Activated naive CD4-positive, alpha-beta T cell treated with anti-CD3 and anti-CD28 coated beads, Interleukin-2, amount 10 ng/mL, durations not matched to agents 7 days and 5 days (primary cell): ENCODE data around the gene SLC24A4.
"Not testable (repeated sequence)": the region's sequence is repeated elsewhere in the genome, so short reads cannot be mapped to it uniquely, and the experiment has no call there.

Experiments used
- CTCF ChIA-PET: fragments of 350-600 bp; sonication (Branson Sonifier 250); formaldehyde crosslinking; loops from one replicate; lab custom pipeline; 2021; ENCODE audit warnings: antibody characterized with exemption; lab: Charles Lee
- DNase-seq: peaks from one replicate; pipeline ENCODE4 v3.0.0-alpha.2; 2020
- H3K27ac Mint-ChIP-seq: one replicate; pipeline ENCODE4 v1.8.0; 2021; ENCODE audit warnings: mild to moderate bottlenecking, moderate library complexity, mixed read lengths
- H3K27me3 Mint-ChIP-seq: one replicate; pipeline ENCODE4 v1.8.0; 2021; ENCODE audit warnings: mild to moderate bottlenecking, mixed read lengths
- H3K36me3 Mint-ChIP-seq: one replicate; pipeline ENCODE4 v1.8.0; 2021; ENCODE audit warnings: mixed read lengths
- H3K4me1 Mint-ChIP-seq: one replicate; pipeline ENCODE4 v1.8.0; 2021; ENCODE audit warnings: mixed read lengths
- H3K4me3 Mint-ChIP-seq: one replicate; pipeline ENCODE4 v1.8.0; 2021; ENCODE audit warnings: mild to moderate bottlenecking, moderate library complexity, mixed read lengths
- H3K9me3 Mint-ChIP-seq: one replicate; pipeline ENCODE4 v1.8.0; 2021; ENCODE audit warnings: mixed read lengths

Gene SLC24A4

DNA sequence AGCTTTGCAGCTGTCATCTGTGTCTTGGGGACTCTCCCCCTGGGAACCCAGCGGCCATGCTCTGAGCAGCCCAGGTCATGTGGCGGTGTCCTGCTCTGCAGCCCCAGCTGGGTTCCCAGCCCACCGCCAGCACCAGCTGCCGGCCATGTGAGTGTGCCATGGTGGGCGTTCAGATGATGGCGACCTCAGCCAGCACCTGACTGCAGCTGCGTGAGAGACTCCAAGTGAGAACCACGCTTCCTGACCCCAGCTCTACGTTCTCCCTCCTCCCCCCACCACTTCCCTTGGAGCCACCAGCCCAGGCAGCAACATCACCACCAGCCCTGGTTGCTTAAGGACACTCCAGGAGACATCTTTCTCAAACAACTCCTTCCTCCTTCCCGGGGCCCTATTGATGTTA, 68.8 kb downstream of the SLC24A4 start:
- CTCF ChIA-PET, result no interaction called here
- no peak overlapping the region for H3K4me3 Mint-ChIP-seq
- H3K4me1 Mint-ChIP-seq, result no peaks in the 10 kb centered on the region
- H3K27me3 Mint-ChIP-seq, result peaks cover 19% of the 10 kb centered on the region
- H3K27ac Mint-ChIP-seq, result no peak overlapping the region
- no peaks in the 10 kb centered on the region for H3K36me3 Mint-ChIP-seq
- DNase-seq, result no peak
- H3K9me3 Mint-ChIP-seq, result no peaks in the 10 kb centered on the region

- DNase-seq, result no peak
- Mint-ChIP-seq H3K27ac (no peak overlapping the region), H3K27me3 (peaks cover 21% of the 10 kb centered on the region), H3K4me1 (no peaks in the 10 kb centered on the region), H3K4me3 (no peak overlapping the region), H3K9me3 (no peaks in the 10 kb centered on the region), H3K36me3 (no peaks in the 10 kb centered on the region)
- CTCF ChIA-PET, result no interaction called here
Observed at GRCh38 chr14:92392711-92393110, 69.7 kb downstream of the SLC24A4 start.

GRCh38 chr14:92397150-92397952, 74.4 kb downstream of the SLC24A4 start:
- peaks cover 30% of the 10 kb centered on the region for H3K27me3 Mint-ChIP-seq
- no peaks in the 10 kb centered on the region for H3K36me3 Mint-ChIP-seq
- DNase-seq, result no peak
- H3K4me1 Mint-ChIP-seq, result no peaks in the 10 kb centered on the region
- no peak overlapping the region for H3K4me3 Mint-ChIP-seq
- H3K27ac Mint-ChIP-seq, result no peak overlapping the region
- H3K9me3 Mint-ChIP-seq, result no peaks in the 10 kb centered on the region
- CTCF ChIA-PET, result no interaction called here

GRCh38 chr14:92397953-92398564, 75.1 kb downstream of the SLC24A4 start:
- Mint-ChIP-seq H3K4me1 (no peaks in the 10 kb centered on the region), H3K9me3 (no peaks in the 10 kb centered on the region), H3K4me3 (no peak overlapping the region), H3K36me3 (no peaks in the 10 kb centered on the region), H3K27me3 (peaks cover 34% of the 10 kb centered on the region), H3K27ac (no peak overlapping the region)
- no peak for DNase-seq
- CTCF ChIA-PET, result no interaction called here

- Mint-ChIP-seq H3K27ac (no peak overlapping the region), H3K27me3 (peaks cover 36% of the 10 kb centered on the region), H3K4me3 (no peak overlapping the region), H3K36me3 (no peaks in the 10 kb centered on the region), H3K9me3 (no peaks in the 10 kb centered on the region), H3K4me1 (no peaks in the 10 kb centered on the region)
- CTCF ChIA-PET, result no interaction called here
- DNase-seq, result no peak
Observed at GRCh38 chr14:92398888-92399636, 76.1 kb downstream of the SLC24A4 start.

- no peak for DNase-seq
- H3K27ac Mint-ChIP-seq, result no peak overlapping the region
- no peaks in the 10 kb centered on the region for H3K9me3 Mint-ChIP-seq
- H3K4me1 Mint-ChIP-seq, result no peaks in the 10 kb centered on the region
- peaks cover 36% of the 10 kb centered on the region for H3K27me3 Mint-ChIP-seq
- no peak overlapping the region for H3K4me3 Mint-ChIP-seq
- CTCF ChIA-PET, result no interaction called here
- no peaks in the 10 kb centered on the region for H3K36me3 Mint-ChIP-seq
Observed at GRCh38 chr14:92400579-92401444, 77.8 kb downstream of the SLC24A4 start.

DNA sequence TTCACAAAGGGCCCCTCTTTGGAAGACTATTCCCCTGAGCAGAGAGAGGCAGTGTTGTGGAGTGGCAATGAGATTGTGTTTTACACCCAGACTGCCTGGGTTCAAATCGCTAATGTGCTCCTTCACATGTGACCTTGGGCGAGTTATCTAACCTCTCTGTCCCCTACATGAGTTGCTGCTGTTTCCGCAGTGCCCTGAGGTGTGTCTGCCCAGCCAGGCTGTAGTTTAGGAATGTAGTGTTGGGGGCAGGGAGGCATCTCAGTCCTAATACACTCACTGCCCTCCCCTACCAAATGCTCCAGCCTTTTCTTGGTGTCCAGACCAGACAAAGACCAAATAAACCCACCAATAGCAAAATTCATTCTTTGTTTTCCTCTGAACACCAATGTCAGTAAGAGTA, 78.6 kb downstream of the SLC24A4 start:
- CTCF ChIA-PET, result no interaction called here
- no peak overlapping the region for H3K27ac Mint-ChIP-seq
- H3K27me3 Mint-ChIP-seq, result peaks cover 36% of the 10 kb centered on the region
- H3K4me3 Mint-ChIP-seq, result no peak overlapping the region
- peaks cover 1% of the 10 kb centered on the region for H3K9me3 Mint-ChIP-seq
- no peaks in the 10 kb centered on the region for H3K36me3 Mint-ChIP-seq
- no peaks in the 10 kb centered on the region for H3K4me1 Mint-ChIP-seq
- DNase-seq, result no peak

DNA sequence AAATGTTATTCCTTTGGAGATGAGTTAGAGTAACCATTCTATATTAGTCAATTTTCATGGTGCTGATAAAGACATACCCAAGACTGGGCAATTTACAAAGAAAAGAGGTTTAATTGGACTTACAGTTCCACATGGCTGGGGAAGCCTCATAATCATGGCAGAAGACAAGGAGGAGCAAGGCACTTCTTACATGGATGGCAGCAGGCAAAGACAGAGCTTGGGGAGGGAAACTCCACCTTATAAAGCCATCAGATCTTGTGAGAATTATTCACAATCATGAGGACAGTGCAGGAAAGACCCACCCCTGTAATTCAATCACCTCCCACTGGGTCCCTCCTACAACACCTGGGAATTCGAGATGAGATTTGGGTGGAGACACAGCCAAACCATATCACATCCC, 79.5 kb downstream of the SLC24A4 start:
- H3K4me1 Mint-ChIP-seq, DNase-seq, H3K27ac Mint-ChIP-seq, CTCF ChIA-PET, H3K36me3 Mint-ChIP-seq, H3K4me3 Mint-ChIP-seq, H3K9me3 Mint-ChIP-seq: not testable (repeated sequence)
- peaks cover 39% of the 10 kb centered on the region for H3K27me3 Mint-ChIP-seq

DNA sequence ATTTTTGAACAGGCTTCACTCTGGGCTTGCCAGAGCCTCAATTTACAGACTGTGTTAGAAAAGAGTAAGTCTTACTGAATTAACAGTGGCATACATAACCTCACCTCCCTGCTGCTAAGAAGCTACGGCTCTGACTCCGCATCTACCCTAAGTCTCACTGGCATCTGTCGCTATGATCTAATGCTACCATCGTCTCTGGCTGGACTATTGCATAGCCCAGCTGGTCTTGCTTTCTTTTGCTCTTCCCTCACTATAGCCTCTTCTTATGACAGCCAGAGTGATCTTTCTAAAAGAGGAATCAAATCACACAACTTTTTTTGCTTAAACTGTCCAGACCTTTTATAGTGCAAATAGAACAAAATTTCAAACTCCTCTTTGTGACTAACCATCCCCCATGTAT, 81.1 kb downstream of the SLC24A4 start:
- DNase-seq, result no peak
- peaks cover 3% of the 10 kb centered on the region for H3K9me3 Mint-ChIP-seq
- peaks cover 35% of the 10 kb centered on the region for H3K27me3 Mint-ChIP-seq
- H3K36me3 Mint-ChIP-seq, result no peaks in the 10 kb centered on the region
- no peak overlapping the region for H3K4me3 Mint-ChIP-seq
- H3K4me1 Mint-ChIP-seq, result no peaks in the 10 kb centered on the region
- no peak overlapping the region for H3K27ac Mint-ChIP-seq
- CTCF ChIA-PET, result no interaction called here

DNA sequence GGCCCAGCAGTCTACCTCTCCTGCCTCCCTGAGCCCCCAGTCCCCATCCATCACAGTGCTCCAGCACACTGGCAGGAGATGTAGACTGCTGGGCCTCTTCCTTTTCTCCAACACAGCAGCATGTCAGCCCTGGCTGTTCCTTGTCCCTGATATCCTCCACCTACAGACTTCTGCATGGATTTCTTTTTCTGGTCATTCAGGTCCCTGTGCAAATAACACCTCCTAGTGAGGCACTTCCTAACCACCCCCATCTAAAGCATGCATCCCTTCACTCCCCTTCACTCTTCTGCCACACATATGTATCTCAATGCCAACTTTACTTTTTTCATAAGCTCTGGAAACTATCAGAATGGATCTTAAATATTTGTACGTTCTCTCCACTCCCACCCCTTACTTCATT, 81.5 kb downstream of the SLC24A4 start:
- Mint-ChIP-seq H3K4me1 (no peaks in the 10 kb centered on the region), H3K27ac (no peak overlapping the region), H3K4me3 (no peak overlapping the region), H3K27me3 (peaks cover 35% of the 10 kb centered on the region), H3K9me3 (peaks cover 3% of the 10 kb centered on the region), H3K36me3 (no peaks in the 10 kb centered on the region)
- DNase-seq, result no peak
- CTCF ChIA-PET, result no interaction called here

- Mint-ChIP-seq H3K27ac (no peak overlapping the region), H3K36me3 (no peaks in the 10 kb centered on the region), H3K4me1 (no peaks in the 10 kb centered on the region), H3K27me3 (peaks cover 30% of the 10 kb centered on the region), H3K4me3 (no peak overlapping the region), H3K9me3 (peaks cover 3% of the 10 kb centered on the region)
- DNase-seq, result no peak
- CTCF ChIA-PET, result no interaction called here
Observed at GRCh38 chr14:92404938-92405337, 82.0 kb downstream of the SLC24A4 start.

DNA sequence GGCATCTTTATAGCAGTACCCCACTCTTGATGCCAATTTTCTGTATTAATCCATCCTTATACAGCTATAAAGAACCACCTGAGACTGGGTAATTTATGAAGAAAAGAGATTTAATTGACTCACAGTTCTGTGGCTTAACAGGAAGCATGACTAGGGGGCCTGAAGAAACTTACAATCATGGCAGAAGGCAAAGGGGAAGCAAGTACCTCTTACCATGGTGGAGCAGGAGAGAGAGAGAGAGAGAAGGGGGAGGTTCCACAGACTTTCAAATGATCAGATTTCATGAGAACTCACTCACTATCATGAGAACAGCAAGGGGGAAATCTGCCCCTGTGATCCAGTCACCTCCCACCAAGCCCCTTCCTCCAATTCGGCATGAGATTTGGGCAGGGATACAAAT, 84.4 kb downstream of the SLC24A4 start:
- CTCF ChIA-PET, result no interaction called here
- Mint-ChIP-seq H3K9me3 (peaks cover 3% of the 10 kb centered on the region), H3K4me1 (no peaks in the 10 kb centered on the region), H3K4me3 (no peak overlapping the region), H3K27me3 (peaks cover 20% of the 10 kb centered on the region), H3K36me3 (no peaks in the 10 kb centered on the region), H3K27ac (no peak overlapping the region)
- no peak for DNase-seq

GRCh38 chr14:92409043-92409442, 86.1 kb downstream of the SLC24A4 start:
- no peak overlapping the region for H3K4me3 Mint-ChIP-seq
- DNase-seq, result no peak
- H3K9me3 Mint-ChIP-seq, result peaks cover 3% of the 10 kb centered on the region
- peaks cover 16% of the 10 kb centered on the region for H3K27me3 Mint-ChIP-seq
- no peaks in the 10 kb centered on the region for H3K36me3 Mint-ChIP-seq
- H3K27ac Mint-ChIP-seq, result no peak overlapping the region
- CTCF ChIA-PET, result no interaction called here
- no peaks in the 10 kb centered on the region for H3K4me1 Mint-ChIP-seq

GRCh38 chr14:92411135-92411534, 88.2 kb downstream of the SLC24A4 start:
- peaks cover 1% of the 10 kb centered on the region for H3K9me3 Mint-ChIP-seq
- CTCF ChIA-PET, result no interaction called here
- H3K27ac Mint-ChIP-seq, result no peak overlapping the region
- H3K4me3 Mint-ChIP-seq, result no peak overlapping the region
- no peaks in the 10 kb centered on the region for H3K4me1 Mint-ChIP-seq
- peaks cover 19% of the 10 kb centered on the region for H3K27me3 Mint-ChIP-seq
- H3K36me3 Mint-ChIP-seq, result no peaks in the 10 kb centered on the region
- no peak for DNase-seq
